NCI-H1105 (cell line): ENCODE measurements around the gene PSMD8.
"Not testable (repeated sequence)": the region's sequence is repeated elsewhere in the genome, so short reads cannot be mapped to it uniquely, and the experiment has no call there.

ENCODE experiments used
- DNase-seq: peaks from one replicate; lab custom pipeline; 2025; lab: John Stamatoyannopoulos, UW

Gene PSMD8

GRCh38 chr19:38387550-38388348, 13.4 kb downstream of the PSMD8 start, which contains the start of gene GGN:
GGN (minus strand) TSS chr19:38388034; CDS start chr19:38387261, 773 bp downstream.
- DNase-seq, result peak; percentile 85

GRCh38 chr19:38388349-38389100, 14.2 kb downstream of the PSMD8 start, which contains the start of gene SPRED3:
SPRED3 (plus strand) TSS chr19:38388697; CDS start chr19:38390303, 1,606 bp downstream.
- DNase-seq, result peak; percentile 56

GRCh38 chr19:38389101-38389925, 14.9 kb downstream of the PSMD8 start:
- DNase-seq, result peak; percentile 15

- DNase-seq, result no peak
These were observed 15.9 kb downstream of the PSMD8 start for GRCh38 chr19:38389957-38390924.

GRCh38 chr19:38391911-38392464, 17.6 kb downstream of the PSMD8 start:
- DNase-seq, result no peak

- no peak for DNase-seq
These were observed 18.4 kb downstream of the PSMD8 start for GRCh38 chr19:38392707-38393308.

GRCh38 chr19:38394488-38394887, 20.1 kb downstream of the PSMD8 start:
- peak; percentile 78 for DNase-seq

GRCh38 chr19:38395381-38396114, 21.2 kb downstream of the PSMD8 start:
- DNase-seq, result no peak

GRCh38 chr19:38399081-38399480, 24.7 kb downstream of the PSMD8 start:
- no peak for DNase-seq

- no peak for DNase-seq
These were observed 25.2 kb downstream of the PSMD8 start for GRCh38 chr19:38399537-38399936.

- no peak for DNase-seq
These were observed 26.0 kb downstream of the PSMD8 start for GRCh38 chr19:38400361-38400760.

GRCh38 chr19:38401148-38401547, 26.8 kb downstream of the PSMD8 start:
- no peak for DNase-seq

GRCh38 chr19:38402623-38402966, 28.2 kb downstream of the PSMD8 start:
- DNase-seq, result no peak

- DNase-seq, result peak; percentile 98
These were observed 28.8 kb downstream of the PSMD8 start, which contains the start of gene FAM98C for GRCh38 chr19:38402967-38403674. FAM98C (plus strand) TSS chr19:38403093; CDS start chr19:38403154, 61 bp downstream.

- no peak for DNase-seq
These were observed 30.5 kb downstream of the PSMD8 start for GRCh38 chr19:38404858-38405257.

GRCh38 chr19:38405276-38405675, 30.9 kb downstream of the PSMD8 start:
- no peak for DNase-seq

- no peak for DNase-seq
These were observed 35.3 kb downstream of the PSMD8 start for GRCh38 chr19:38409631-38410133.

- DNase-seq, result not testable (repeated sequence)
These were observed 36.0 kb downstream of the PSMD8 start for GRCh38 chr19:38410407-38410806.
